Neural cell (in vitro differentiated cells): ENCODE data around the gene MAML2.

ENCODE experiments used
- CTCF ChIP-seq: fragments of 450-650 bp; IDR thresholded peaks from 2 replicates; pipeline ENCODE4 v1.5.1; 2014; ENCODE audit warnings: antibody characterized with exemption, mild to moderate bottlenecking, moderate library complexity; ENCODE audit not compliant: poor library complexity, severe bottlenecking
- EP300 ChIP-seq: fragments of 450-650 bp; conservative IDR thresholded peaks from 2 replicates; pipeline ENCODE4 v1.6.1; 2014; ENCODE audit warnings: antibody characterized with exemption, mild to moderate bottlenecking, moderate library complexity; ENCODE audit not compliant: poor library complexity, severe bottlenecking
- EZH2 ChIP-seq: fragments of 200-600, 300-800 bp; shearing (Covaris generic), sonication (generic); IDR thresholded peaks from 2 replicates; pipeline ENCODE4 v1.6.1; 2014; ENCODE audit warnings: antibody characterized with exemption, low read length, borderline replicate concordance, mild to moderate bottlenecking; ENCODE audit not compliant: insufficient read depth, poor library complexity, severe bottlenecking
- MXI1 ChIP-seq: fragments of 450-650 bp; conservative IDR thresholded peaks from 2 replicates; pipeline ENCODE4 v1.6.1; 2014; ENCODE audit warnings: antibody characterized with exemption, mild to moderate bottlenecking; ENCODE audit not compliant: poor library complexity, severe bottlenecking
- POLR2AphosphoS5 ChIP-seq: IDR thresholded peaks from 2 replicates; pipeline ENCODE4 v1.6.1; 2012
- RAD21 ChIP-seq: fragments of 450-650 bp; conservative IDR thresholded peaks from 2 replicates; pipeline ENCODE4 v1.6.1; 2014; ENCODE audit warnings: antibody characterized with exemption, mild to moderate bottlenecking, moderate library complexity
- REST ChIP-seq: IDR thresholded peaks from 2 replicates; pipeline ENCODE4 v1.6.1; 2012; ENCODE audit warnings: borderline replicate concordance
- SMC3 ChIP-seq: fragments of 450-650 bp; conservative IDR thresholded peaks from 2 replicates; pipeline ENCODE4 v1.6.1; 2014; ENCODE audit warnings: antibody characterized with exemption, mild to moderate bottlenecking, moderate library complexity; ENCODE audit not compliant: poor library complexity
- TAF1 ChIP-seq: IDR thresholded peaks from 2 replicates; pipeline ENCODE4 v1.6.1; 2012; ENCODE audit warnings: low read depth

GRCh38 chr11:96109331-96110030 is 233.5 kb downstream of the MAML2 start:
- no peak for TF ChIP-seq CTCF
- TF ChIP-seq MXI1, result no peak
- TF ChIP-seq TAF1, result no peak
- TF ChIP-seq EP300, result no peak
- TF ChIP-seq POLR2AphosphoS5, result no peak
- no peak for TF ChIP-seq EZH2
- no peak for TF ChIP-seq RAD21
- TF ChIP-seq SMC3, result no peak
- TF ChIP-seq REST, result no peak
